GM12878 (cell line): ENCODE measurements around the gene PROSER3. TPM values are rescaled to one million over a fixed set of nuclear protein-coding genes. Genes with fewer than 3 reads are reported as not detected.

ENCODE experiments used
- ATAC-seq: fragments of 200-7000 bp; cut with Tn5 transposase; 3 replicates; pipeline ENCODE4 v1.9.1; 2020; ENCODE audit warnings: mild to moderate bottlenecking, moderate library complexity
- BruUV-seq: library from RNA; stranded (reverse); fragments of 400-500 nt; replicated peaks from 2 replicates; lab custom pipeline; 2021; lab: Mats Ljungman, UMichigan
- CTCF ChIA-PET: fragments of 300-600 bp; sonication (Branson Sonifier 250); formaldehyde crosslinking; extraction: SDS; loops from one replicate; lab custom pipeline; 2021; ENCODE audit warnings: inconsistent platforms; lab: Yijun Ruan, JAX
- POLR2A ChIA-PET: fragments of 350-600 bp; formaldehyde crosslinking; extraction: SDS; loops from one replicate; lab custom pipeline; 2021; ENCODE audit warnings: inconsistent platforms; lab: Charles Lee
- RAD21 ChIA-PET: fragments of 300-600 bp; sonication (Branson Sonifier 250); formaldehyde crosslinking; loops from one replicate; lab custom pipeline; 2023; ENCODE audit warnings: antibody characterized with exemption; ENCODE audit not compliant: unreplicated experiment; lab: Charles Lee
- SMC1A ChIA-PET: fragments of 300-600 bp; sonication (Branson Sonifier 250); formaldehyde crosslinking; loops from one replicate; lab custom pipeline; 2023; ENCODE audit not compliant: unreplicated experiment, uncharacterized antibody; lab: Charles Lee
- DNase-seq: peaks from one replicate; pipeline ENCODE4 v3.0.0-alpha.2; 2011; ENCODE audit warnings: low read depth, low spot score
- FAIRE-seq: peaks from 3 replicates; lab custom pipeline; 2011; peaks lifted over from hg19 to GRCh38; lab: Jason Lieb, UNC
- H2AFZ ChIP-seq: 2 replicates; pipeline ENCODE4 v1.6.0; 2011; ENCODE audit warnings: low read depth, low read length, control low read depth; ENCODE audit not compliant: control insufficient read depth
- H3K27ac ChIP-seq: 2 replicates; pipeline ENCODE4 v1.5.1; 2011; ENCODE audit warnings: control low read depth; ENCODE audit not compliant: control insufficient read depth, insufficient read depth
- H3K27me3 ChIP-seq, 2 experiments: replicated peaks in 1 of 2; 2 replicates each; pipeline versions ENCODE4 v1.6.0 to v1.6.1; 2011; ENCODE audit warnings: low read length in 1 of 2; ENCODE audit not compliant: control insufficient read depth in 2 of 2, insufficient read depth in 2 of 2
- H3K36me3 ChIP-seq, 2 experiments: 2 replicates each; pipeline ENCODE4 v1.5.1; 2011; ENCODE audit warnings: low read length in 1 of 2; ENCODE audit not compliant: control insufficient read depth in 2 of 2, insufficient read depth in 2 of 2
- H3K4me1 ChIP-seq: 2 replicates; pipeline ENCODE4 v1.6.1; 2011; ENCODE audit warnings: mild to moderate bottlenecking, low read length, moderate library complexity, mixed read lengths; ENCODE audit not compliant: control insufficient read depth, insufficient read depth
- H3K4me2 ChIP-seq: 2 replicates; pipeline ENCODE4 v1.6.0; 2011; ENCODE audit warnings: control low read depth; ENCODE audit not compliant: control insufficient read depth, insufficient read depth
- H3K4me3 ChIP-seq: fragments of 200-600 bp; sonication (generic); 2 replicates; pipeline ENCODE4 v1.5.1; 2016
- H3K79me2 ChIP-seq: 2 replicates; pipeline ENCODE4 v1.6.0; 2011; ENCODE audit warnings: low read length; ENCODE audit not compliant: control insufficient read depth, insufficient read depth
- H3K9ac ChIP-seq: 2 replicates; pipeline ENCODE4 v1.8.0; 2011; ENCODE audit warnings: low read length, control low read depth, mixed read lengths; ENCODE audit not compliant: control insufficient read depth, insufficient read depth
- H3K9me3 ChIP-seq: replicated peaks from 3 replicates; pipeline ENCODE4 v1.5.1; 2011; ENCODE audit warnings: mild to moderate bottlenecking, low read length; ENCODE audit not compliant: control insufficient read depth, insufficient read depth
- H4K20me1 ChIP-seq: 2 replicates; pipeline ENCODE4 v1.6.0; 2011; ENCODE audit not compliant: control insufficient read depth, insufficient read depth
- FOXM1 ChIP-seq: IDR thresholded peaks from 2 replicates; pipeline ENCODE4 v1.6.1; 2012; ENCODE audit warnings: low read depth, mild to moderate bottlenecking, inconsistent platforms, low read length, moderate library complexity
- MLLT1 ChIP-seq: fragments of 450-650 bp; IDR thresholded peaks from 2 replicates; pipeline ENCODE4 v1.6.1; 2016; ENCODE audit warnings: mild to moderate bottlenecking
- MYC ChIP-seq: IDR thresholded peaks from 2 replicates; pipeline ENCODE4 v1.6.1; 2011; ENCODE audit warnings: mild to moderate bottlenecking, low read length, moderate library complexity, inconsistent platforms; ENCODE audit not compliant: insufficient read depth, insufficient replicate concordance, insufficient read length, severe bottlenecking
- NFYA ChIP-seq: IDR thresholded peaks from 2 replicates; pipeline ENCODE4 v1.6.1; 2011; ENCODE audit warnings: low read depth, mild to moderate bottlenecking, low read length, improper control_type of control experiment, borderline replicate concordance
- NR2C2 ChIP-seq: IDR thresholded peaks from 2 replicates; pipeline ENCODE4 v1.6.1; 2011; ENCODE audit warnings: borderline replicate concordance, low read depth; ENCODE audit not compliant: control insufficient read depth, insufficient read length
- PAX5 ChIP-seq: IDR thresholded peaks from 2 replicates; pipeline ENCODE4 v1.6.1; 2011; ENCODE audit warnings: low read depth, low read length, borderline replicate concordance
- PML ChIP-seq: IDR thresholded peaks from 2 replicates; pipeline ENCODE4 v1.6.1; 2012; ENCODE audit warnings: low read length, inconsistent platforms
- POLR2A ChIP-seq: IDR thresholded peaks from 2 replicates; pipeline ENCODE4 v1.6.1; 2011; ENCODE audit warnings: low read depth, mild to moderate bottlenecking, low read length
- SREBF2 ChIP-seq: IDR thresholded peaks from 2 replicates; pipeline ENCODE4 v1.6.1; 2012; ENCODE audit warnings: mild to moderate bottlenecking, low read length
- SUPT20H ChIP-seq: IDR thresholded peaks from 2 replicates; pipeline ENCODE4 v1.6.1; 2011; ENCODE audit warnings: low read depth, mild to moderate bottlenecking, low read length, moderate library complexity, borderline replicate concordance; ENCODE audit not compliant: control insufficient read depth
- SUZ12 ChIP-seq: fragments of 200-600 bp; sonication (generic); IDR thresholded peaks from one replicate; pipeline ENCODE4 v1.6.1; 2018; ENCODE audit warnings: antibody characterized with exemption, mild to moderate bottlenecking; ENCODE audit not compliant: unreplicated experiment
- YBX1 ChIP-seq: fragments of 450-650 bp; IDR thresholded peaks from 2 replicates; pipeline ENCODE4 v1.6.1; 2016; ENCODE audit warnings: antibody characterized with exemption
- ZBTB11 ChIP-seq: fragments of 450-650 bp; formaldehyde crosslinking; IDR thresholded peaks from 2 replicates; pipeline ENCODE4 v1.5.0; 2022; ENCODE audit warnings: mild to moderate bottlenecking, missing genetic modification characterization
- ZNF384 ChIP-seq: IDR thresholded peaks from 2 replicates; pipeline ENCODE4 v1.6.1; 2012; ENCODE audit warnings: low read depth, mild to moderate bottlenecking, low read length, improper control_type of control experiment, borderline replicate concordance
- WGBS: methylation state at CpG from one replicate; pipeline ENCODE4 v1.1.6; 2016; ENCODE audit warnings: low lambda C conversion rate; ENCODE audit not compliant: insufficient replicate concordance, insufficient coverage; ENCODE audit errors: missing lambda C conversion rate; 5-methylcytosine and 5-hydroxymethylcytosine counted together
- in situ Hi-C: fragments of 300-500 bp; cut with MboI; formaldehyde crosslinking; loops from 9 replicates; pipeline ENCODE4 v1.14.3; 2018; ENCODE audit warnings: mixed read lengths
- intact Hi-C: fragments of 100-400 bp; cut with micrococcal nuclease; formaldehyde crosslinking; loops from one replicate; pipeline ENCODE4 v1.14.2; 2022; ENCODE audit not compliant: unreplicated experiment
- polyA plus RNA-seq, 11 experiments: library from polyadenylated mRNA; depleted of rRNA in 4 of 11; unstranded in 6 of 11; stranded (reverse) in 5 of 11; fragments of >200 nt; fragmentation: Nextera tagmentation in 4 of 11; fragmentation: Illumina TruSeq in 1 of 11; extraction: Ambion mirVana in 4 of 11; extraction: Trizol in 1 of 11; gene quantifications; 1 replicate in 1 of 11; 2 replicates in 10 of 11; pipeline versions ENCODE4 v1.2.1 to v1.2.3, GENCODE V29; 2011 to 2016; ENCODE audit warnings: inconsistent platforms in 2 of 11, missing spikeins in 2 of 11, low read depth in 1 of 11
- total RNA-seq, 4 experiments: library from RNA; depleted of rRNA in 3 of 4; stranded (reverse); fragments of >200 nt in 3 of 4; fragmentation: Illumina TruSeq in 1 of 4; extraction: Trizol in 1 of 4; gene quantifications; 2 replicates each; pipeline versions ENCODE4 v1.2.1 to v1.2.3, GENCODE V29; 2013 to 2021

PROSER3 gene
- total and polyA plus RNA-seq, 10 of the 15 experiments (the other 5 are each of a cell fraction or from before 2014, with no cell fraction given), result 0.85 to 25.1 (median 9.6) TPM

GRCh38 chr19:35736913-35737886, 20.8 kb upstream of the PROSER3 start (continued):
- TF ChIP-seq ZBTB11 (CRISPR knock-in tag) (no peak), SUZ12 (no peak)

- Histone ChIP-seq H2AFZ (no peak overlapping the region), H3K27me3 (no peaks in the 10 kb centered on the region), H3K9me3 (no peaks in the 10 kb centered on the region), H3K4me3 (no peak overlapping the region), H3K9ac (no peak overlapping the region), H3K27ac (no peak overlapping the region), H3K79me2 (peaks cover 15% of the 10 kb centered on the region), H4K20me1 (no peaks in the 10 kb centered on the region), H3K36me3 (peaks cover 13 to 30% of the 10 kb centered on the region in 2 experiments; a peak in 3 of 4 replicates), H3K4me2 (no peak overlapping the region), H3K4me1 (peaks cover 16% of the 10 kb centered on the region)
- WGBS, result 93% methylated on average over 37 of the region's 37 CpGs
- FAIRE-seq (no peak), DNase-seq (no peak), ATAC-seq (no peak)
- ChIA-PET RAD21 (interaction anchor here (1.2 kb wide), 1 partner anchor 45 kb away, joined by 4 read pairs; no protein-coding TSS in a partner anchor), SMC1A (interaction anchor here (1.2 to 1.8 kb wide), 2 partner anchors 20 to 42 kb away, joined by 3 to 5 read pairs; no protein-coding TSS in a partner anchor), CTCF (interaction anchor here (1.2 to 2.1 kb wide), 3 partner anchors 18 to 46 kb away, joined by 4 to 7 read pairs (median 7); no protein-coding TSS in a partner anchor), POLR2A (interaction anchor here (1.3 kb wide), 1 partner anchor 20 kb away, joined by 5 read pairs; no protein-coding TSS in a partner anchor)
- in situ Hi-C loops (no loop called here), intact Hi-C loops (no loop called here)
- BruUV-seq, result no TSS peak
- TF ChIP-seq SREBF2 (no peak), NFYA (no peak), POLR2A (peak; percentile 39), SUPT20H (no peak), NR2C2 (no peak), PML (no peak), ZNF384 (no peak), MYC (no peak), MLLT1 (peak; percentile 51; the same call in 1 of the 2 replicates), YBX1 (no peak), FOXM1 (no peak), PAX5 (peak; percentile 82; the same call in 1 of the 2 replicates)
Measured at GRCh38 chr19:35738021-35738886, 19.7 kb upstream of the PROSER3 start.
